IMR-90 (cell line): ENCODE results near the gene C1R. TPM values are rescaled to one million over a fixed set of nuclear protein-coding genes. Genes with fewer than 3 reads are reported as not detected.

Experiments used
- ATAC-seq: fragments of 200-7000 bp; cut with Tn5 transposase; 2 replicates; pipeline ENCODE4 v1.9.1; 2020; ENCODE audit warnings: low read depth, mild to moderate bottlenecking, moderate library complexity
- BruUV-seq: library from RNA; stranded (reverse); fragments of 400-500 nt; replicated peaks from 2 replicates; lab custom pipeline; 2021; lab: Mats Ljungman, UMichigan
- CTCF ChIA-PET: fragments of 300-600 bp; formaldehyde crosslinking; extraction: SDS; loops from one replicate; lab custom pipeline; 2021; ENCODE audit warnings: antibody characterized with exemption; lab: Yijun Ruan, JAX
- POLR2A ChIA-PET: fragments of 300-600 bp; sonication (Branson Sonifier 250); formaldehyde crosslinking; loops from one replicate; lab custom pipeline; 2022; ENCODE audit warnings: antibody characterized with exemption; ENCODE audit not compliant: unreplicated experiment; lab: Charles Lee
- DNase-seq: peaks from one replicate; pipeline ENCODE4 v3.0.0; 2013
- H2AFZ ChIP-seq: replicated peaks from 2 replicates; pipeline ENCODE3; 2013; ENCODE audit warnings: low read length, mild to moderate bottlenecking; ENCODE audit not compliant: poor library complexity
- H2AK5ac ChIP-seq: 2 replicates; pipeline ENCODE4 v1.6.1; 2013; ENCODE audit warnings: low read depth, low read length, inconsistent platforms
- H2AK9ac ChIP-seq: replicated peaks from 2 replicates; pipeline ENCODE3; 2013; ENCODE audit warnings: mild to moderate bottlenecking, low read depth, low read length, moderate library complexity; ENCODE audit not compliant: poor library complexity
- H2BK120ac ChIP-seq: 2 replicates; pipeline ENCODE4 v1.6.1; 2013; ENCODE audit warnings: low read depth, low read length, inconsistent platforms
- H2BK15ac ChIP-seq: 3 replicates; pipeline ENCODE4 v1.6.1; 2013; ENCODE audit warnings: low read depth, low read length, inconsistent platforms
- H2BK20ac ChIP-seq: 2 replicates; pipeline ENCODE4 v1.6.1; 2013; ENCODE audit warnings: low read depth, mild to moderate bottlenecking, inconsistent platforms, low read length, moderate library complexity
- H2BK5ac ChIP-seq: 2 replicates; pipeline ENCODE4 v1.6.1; 2013; ENCODE audit warnings: mild to moderate bottlenecking, low read depth, low read length, inconsistent platforms; ENCODE audit not compliant: poor library complexity, severe bottlenecking
- H3K14ac ChIP-seq: replicated peaks from 2 replicates; pipeline ENCODE4 v1.6.1; 2013; ENCODE audit warnings: low read depth, low read length, inconsistent platforms
- H3K18ac ChIP-seq: 2 replicates; pipeline ENCODE4 v1.6.1; 2013; ENCODE audit warnings: low read depth, low read length, control low read depth
- H3K23ac ChIP-seq: 2 replicates; pipeline ENCODE4 v1.6.1; 2013; ENCODE audit warnings: low read depth, low read length, inconsistent platforms
- H3K27ac ChIP-seq: 2 replicates; pipeline ENCODE4 v1.5.1; 2013; ENCODE audit warnings: mild to moderate bottlenecking, control low read depth, low read length; ENCODE audit not compliant: insufficient read depth
- H3K27me3 ChIP-seq: 2 replicates; pipeline ENCODE4 v1.6.1; 2013; ENCODE audit warnings: low read length; ENCODE audit not compliant: control insufficient read depth, insufficient read depth
- H3K36me3 ChIP-seq: 2 replicates; pipeline ENCODE4 v1.6.1; 2013; ENCODE audit warnings: low read length, mixed read lengths; ENCODE audit not compliant: control insufficient read depth, insufficient read depth
- H3K4ac ChIP-seq: 2 replicates; pipeline ENCODE4 v1.6.1; 2013; ENCODE audit warnings: low read depth, low read length, inconsistent platforms
- H3K4me1 ChIP-seq: 2 replicates; pipeline ENCODE4 v1.6.1; 2013; ENCODE audit warnings: low read length, mixed read lengths; ENCODE audit not compliant: control insufficient read depth, insufficient read depth
- H3K4me2 ChIP-seq: 2 replicates; pipeline ENCODE4 v1.6.1; 2013; ENCODE audit warnings: low read depth, mild to moderate bottlenecking, control low read depth, low read length, moderate library complexity
- H3K4me3 ChIP-seq: 2 replicates; pipeline ENCODE4 v1.5.1; 2013; ENCODE audit warnings: low read depth, mild to moderate bottlenecking, control low read depth, low read length, moderate library complexity; ENCODE audit not compliant: insufficient read depth
- H3K56ac ChIP-seq: 2 replicates; pipeline ENCODE4 v1.6.1; 2013; ENCODE audit warnings: low read length, inconsistent platforms; ENCODE audit not compliant: insufficient read depth; ENCODE audit errors: extremely low read depth
- H3K79me1 ChIP-seq, 2 experiments: 2 replicates each; pipeline ENCODE4 v1.6.1; 2013; ENCODE audit warnings: low read length in 2 of 2, inconsistent platforms in 1 of 2, low read depth in 1 of 2
- H3K9ac ChIP-seq: 2 replicates; pipeline ENCODE4 v1.6.1; 2013; ENCODE audit warnings: low read depth, low read length, control low read depth
- H3K9me1 ChIP-seq: 2 replicates; pipeline ENCODE4 v1.6.1; 2013; ENCODE audit warnings: low read length, inconsistent platforms; ENCODE audit not compliant: insufficient read depth
- H3K9me3 ChIP-seq: 2 replicates; pipeline ENCODE4 v1.6.1; 2013; ENCODE audit warnings: low read length; ENCODE audit not compliant: control insufficient read depth, insufficient read depth
- H4K20me1 ChIP-seq: 2 replicates; pipeline ENCODE4 v1.6.1; 2013; ENCODE audit warnings: low read length, inconsistent platforms; ENCODE audit not compliant: insufficient read depth
- H4K5ac ChIP-seq: 2 replicates; pipeline ENCODE4 v1.6.1; 2013; ENCODE audit warnings: mild to moderate bottlenecking, low read depth, low read length, control low read depth
- H4K8ac ChIP-seq, 2 experiments: 2 replicates each; pipeline ENCODE4 v1.6.1; 2013; ENCODE audit warnings: low read depth in 2 of 2, low read length in 2 of 2, control low read depth in 1 of 2, inconsistent platforms in 1 of 2
- H4K91ac ChIP-seq: 2 replicates; pipeline ENCODE4 v1.6.1; 2013; ENCODE audit warnings: low read depth, low read length, inconsistent platforms; ENCODE audit not compliant: insufficient read depth
- BHLHE40 ChIP-seq: fragments of 150-350 bp; IDR thresholded peaks from 2 replicates; pipeline ENCODE4 v1.6.1; 2016; ENCODE audit warnings: mild to moderate bottlenecking, low read depth, low read length
- CEBPB ChIP-seq: IDR thresholded peaks from 2 replicates; pipeline ENCODE4 v1.6.1; 2012; ENCODE audit warnings: low read depth, low read length, improper control_type of control experiment
- CHD1 ChIP-seq: IDR thresholded peaks from 2 replicates; pipeline ENCODE4 v1.6.1; 2012; ENCODE audit warnings: low read depth, low read length, improper control_type of control experiment
- CTCF ChIP-seq: conservative IDR thresholded peaks from 2 replicates; pipeline ENCODE4 v1.5.1; 2012; ENCODE audit warnings: mild to moderate bottlenecking, low read depth, low read length, improper control_type of control experiment
- ELK1 ChIP-seq: fragments of 150-350 bp; IDR thresholded peaks from 2 replicates; pipeline ENCODE4 v1.6.1; 2016; ENCODE audit warnings: low read depth, mild to moderate bottlenecking, low read length, moderate library complexity, borderline replicate concordance
- FOS ChIP-seq: fragments of 150-350 bp; IDR thresholded peaks from 2 replicates; pipeline ENCODE4 v1.6.1; 2016; ENCODE audit warnings: low read depth, low read length
- MAFK ChIP-seq: IDR thresholded peaks from 2 replicates; pipeline ENCODE4 v1.6.1; 2012; ENCODE audit warnings: low read depth, low read length, improper control_type of control experiment
- MAZ ChIP-seq: IDR thresholded peaks from 2 replicates; pipeline ENCODE4 v1.6.1; 2012; ENCODE audit warnings: low read depth, mild to moderate bottlenecking, low read length, improper control_type of control experiment, moderate library complexity, borderline replicate concordance
- MXI1 ChIP-seq: IDR thresholded peaks from 2 replicates; pipeline ENCODE4 v1.6.1; 2012; ENCODE audit warnings: low read depth, mild to moderate bottlenecking, low read length, moderate library complexity, borderline replicate concordance
- NFE2L2 ChIP-seq: fragments of 150-350 bp; IDR thresholded peaks from 2 replicates; pipeline ENCODE4 v1.6.1; 2016; ENCODE audit warnings: low read depth, mild to moderate bottlenecking, low read length
- POLR2A ChIP-seq: IDR thresholded peaks from 2 replicates; pipeline ENCODE4 v1.6.1; 2012; ENCODE audit warnings: mild to moderate bottlenecking, low read depth, low read length
- RCOR1 ChIP-seq: IDR thresholded peaks from 2 replicates; pipeline ENCODE4 v1.6.1; 2012; ENCODE audit warnings: mild to moderate bottlenecking, low read length, improper control_type of control experiment; ENCODE audit not compliant: insufficient replicate concordance
- RFX5 ChIP-seq: IDR thresholded peaks from 2 replicates; pipeline ENCODE4 v1.8.0; 2012; ENCODE audit warnings: low read depth, mild to moderate bottlenecking, low read length, moderate library complexity
- SMC3 ChIP-seq: fragments of 150-350 bp; IDR thresholded peaks from 2 replicates; pipeline ENCODE4 v1.6.1; 2016; ENCODE audit warnings: low read depth, mild to moderate bottlenecking, antibody characterized with exemption, low read length, moderate library complexity
- USF2 ChIP-seq: fragments of 150-350 bp; IDR thresholded peaks from 2 replicates; pipeline ENCODE4 v1.6.1; 2017; ENCODE audit warnings: mild to moderate bottlenecking, antibody characterized with exemption, low read length, low read depth
- WGBS, 2 experiments: methylation state at CpG; one replicate each; pipeline versions ENCODE4 v1.1.5 to v1.1.7; 2013; ENCODE audit warnings: missing lambda C conversion rate in 2 of 2; ENCODE audit not compliant: insufficient read length in 1 of 2; ENCODE audit errors: extremely low coverage in 2 of 2; 5-methylcytosine and 5-hydroxymethylcytosine counted together
- dilution Hi-C: fragments of 300-500 bp; cut with HindIII; formaldehyde crosslinking; loops from one replicate; pipeline ENCODE4 v1.14.3; 2018; ENCODE audit warnings: low sequenced_read_pairs; ENCODE audit not compliant: unreplicated experiment
- in situ Hi-C: fragments of 300-500 bp; cut with MboI; formaldehyde crosslinking; loops from 3 replicates; pipeline ENCODE4 v1.14.3; 2019; ENCODE audit warnings: low sequenced_read_pairs, inconsistent platforms, mixed read lengths
- intact Hi-C: fragments of 100-400 bp; cut with micrococcal nuclease; formaldehyde crosslinking; loops from 2 replicates; pipeline ENCODE4 v1.10.0; 2022
- polyA plus RNA-seq, 3 experiments: library from polyadenylated mRNA; depleted of rRNA; stranded (reverse); fragments of >200 nt; gene quantifications; 2 replicates each; pipeline ENCODE4 v1.2.3, GENCODE V29; 2012; ENCODE audit warnings: low replicate concordance in 1 of 3
- total RNA-seq: library from RNA; depleted of rRNA; stranded (reverse); fragments of >200 nt; gene quantifications from 2 replicates; pipeline ENCODE4 v1.2.3, GENCODE V29; 2012

Gene C1R
- total and polyA plus RNA-seq, 2 of the 4 experiments (the other 2 are of a cell fraction): 38.4 to 165 TPM

GRCh38 chr12:7099290-7099996, 7.2 kb upstream of the C1R start:
- H3K23ac ChIP-seq: no peak overlapping the region
- H3K4ac ChIP-seq: no peak overlapping the region
- ChIA-PET CTCF (interaction anchor here (1.3 kb wide), 1 partner anchor 9 kb away, joined by 4 read pairs; the partner anchor contains the start of gene C1RL), POLR2A (interaction anchor here (0.7 kb wide), 1 partner anchor 776 kb away, joined by 6 read pairs; no protein-coding TSS in a partner anchor)
- H3K18ac ChIP-seq: no peak overlapping the region
- no peak overlapping the region for H4K91ac ChIP-seq
- no peak overlapping the region for H3K14ac ChIP-seq
- H3K9me1 ChIP-seq: peaks cover 13% of the 10 kb centered on the region; the same call in 1 of the 2 replicates
- no peak overlapping the region for H2AK5ac ChIP-seq
- no peak overlapping the region for H4K5ac ChIP-seq
- peaks cover 4% of the 10 kb centered on the region for H4K20me1 ChIP-seq
- no peak overlapping the region for H2BK120ac ChIP-seq
- H3K9me3 ChIP-seq: no peaks in the 10 kb centered on the region
- H2BK15ac ChIP-seq: no peak overlapping the region
- H2AK9ac ChIP-seq: no peak overlapping the region
- ATAC-seq (no peak), DNase-seq (no peak)
- 84% methylated on average over 4 of the region's 9 CpGs; no CpG with 5 or more reads in 1 of the 2 experiments for WGBS, 2 experiments
- no peak overlapping the region for H3K4me2 ChIP-seq
- no peak overlapping the region for H2AFZ ChIP-seq
- H3K27me3 ChIP-seq: no peaks in the 10 kb centered on the region
- H3K9ac ChIP-seq: no peak overlapping the region
- intact Hi-C loops: no loop called here
- no peak overlapping the region for H4K8ac ChIP-seq
- no peak overlapping the region for H3K56ac ChIP-seq
- no peak overlapping the region for H2BK20ac ChIP-seq
- no peak overlapping the region for H3K4me3 ChIP-seq
- no TSS peak for BruUV-seq
- peaks cover 4% of the 10 kb centered on the region; the same call in 1 of the 2 replicates for H3K4me1 ChIP-seq
- dilution Hi-C loops: no loop called here
- H3K36me3 ChIP-seq: peaks cover 26% of the 10 kb centered on the region
- no peak overlapping the region for H2BK5ac ChIP-seq
- peaks cover 11 to 14% of the 10 kb centered on the region in 2 experiments for H3K79me1 ChIP-seq
- in situ Hi-C loops: no loop called here
- H3K27ac ChIP-seq: no peak overlapping the region
- TF ChIP-seq POLR2A: no peak
- no peak for TF ChIP-seq SMC3
- no peak for TF ChIP-seq MAFK
- no peak for TF ChIP-seq ELK1
- TF ChIP-seq MXI1: no peak
- no peak for TF ChIP-seq CTCF
- TF ChIP-seq RCOR1: no peak
- TF ChIP-seq CEBPB: no peak
- no peak for TF ChIP-seq BHLHE40
- TF ChIP-seq MAZ: no peak
- TF ChIP-seq CHD1: no peak
- TF ChIP-seq FOS: no peak
- no peak for TF ChIP-seq RFX5
- TF ChIP-seq USF2: no peak
- no peak for TF ChIP-seq NFE2L2
